ENCODE measurements around the gene SP3. TPM values are rescaled to one million over a fixed set of nuclear protein-coding genes. Genes with fewer than 3 reads are reported as not detected.
"Not testable (repeated sequence)": the region's sequence is repeated elsewhere in the genome, so short reads cannot be mapped to it uniquely, and the experiment has no call there.

Gene SP3
- total RNA-seq, 2 experiments from 2014 or later: 83.8 to 91.4 TPM

GRCh38 chr2:173909846-173910245 is 55.3 kb downstream of the SP3 start:
- Mint-ChIP-seq H3K27ac (no peak overlapping the region), H3K9me3 (ENCODE audit: low read depth) (no peaks in the 10 kb centered on the region), H3K4me1 (peaks cover 8% of the 10 kb centered on the region), H3K27me3 (no peaks in the 10 kb centered on the region), H3K36me3 (ENCODE audit: low read depth) (peaks cover 51% of the 10 kb centered on the region), H3K4me3 (no peak overlapping the region)
- POLR2A ChIA-PET: no interaction called here
- ATAC-seq: no peak
- intact Hi-C loops (cut with DNase I, micrococcal nuclease): no loop called here
- CTCF ChIA-PET: interaction anchor here (0.8 to 1.4 kb wide), 3 partner anchors 10 to 61 kb away, joined by 3 read pairs; no protein-coding TSS in a partner anchor
- DNase-seq: no peak

GRCh38 chr2:173906626-173907025 is 58.5 kb downstream of the SP3 start:
- ChIA-PET CTCF (interaction anchor here (0.6 to 1.5 kb wide), 2 partner anchors 316 to 615 kb away, joined by 3 read pairs; no protein-coding TSS in a partner anchor), POLR2A (no interaction called here)
- Mint-ChIP-seq H3K4me3 (no peak overlapping the region), H3K27ac (no peak overlapping the region), H3K4me1 (peaks cover 3% of the 10 kb centered on the region), H3K36me3 (ENCODE audit: low read depth) (peaks cover 43% of the 10 kb centered on the region), H3K27me3 (no peaks in the 10 kb centered on the region), H3K9me3 (ENCODE audit: low read depth) (no peaks in the 10 kb centered on the region)
- intact Hi-C loops (cut with DNase I, micrococcal nuclease): no loop called here
- no peak for ATAC-seq
- no peak for DNase-seq

GRCh38 chr2:173903601-173904394 is 61.4 kb downstream of the SP3 start:
- ATAC-seq (no peak), DNase-seq (no peak)
- no peak overlapping the region for H3K4me3 Mint-ChIP-seq
- POLR2A ChIA-PET: no interaction called here
- intact Hi-C loops (cut with DNase I, micrococcal nuclease): no loop called here
- peaks cover 27% of the 10 kb centered on the region for H3K36me3 Mint-ChIP-seq (ENCODE audit: low read depth)
- CTCF ChIA-PET: no interaction called here
- no peaks in the 10 kb centered on the region for H3K9me3 Mint-ChIP-seq (ENCODE audit: low read depth)
- no peak overlapping the region for H3K27ac Mint-ChIP-seq
- no peaks in the 10 kb centered on the region for H3K27me3 Mint-ChIP-seq
- H3K4me1 Mint-ChIP-seq: peaks cover 11% of the 10 kb centered on the region

GRCh38 chr2:173898996-173899395 is 66.2 kb downstream of the SP3 start:
- Mint-ChIP-seq H3K9me3 (ENCODE audit: low read depth) (peaks cover 2% of the 10 kb centered on the region), H3K4me1 (peaks cover 24% of the 10 kb centered on the region), H3K4me3 (peak overlapping the region; percentile 24), H3K27me3 (no peaks in the 10 kb centered on the region), H3K36me3 (ENCODE audit: low read depth) (peaks cover 6% of the 10 kb centered on the region), H3K27ac (no peak overlapping the region)
- POLR2A ChIA-PET: no interaction called here
- intact Hi-C loops (cut with DNase I, micrococcal nuclease): loop anchor here (2.0 kb wide), 2 partner anchors 42 to 66 kb away; partner anchors contain the start of gene SP3 (in 1 of the 2)
- DNase-seq (peak; percentile 56), ATAC-seq (peak; percentile 88)
- CTCF ChIA-PET: interaction anchor here (1.2 kb wide), 1 partner anchor 18 kb away, joined by 3 read pairs; no protein-coding TSS in a partner anchor

- Mint-ChIP-seq H3K27ac (peak overlapping the region; percentile 14), H3K9me3 (ENCODE audit: low read depth) (peaks cover 2% of the 10 kb centered on the region), H3K4me3 (no peak overlapping the region), H3K36me3 (ENCODE audit: low read depth) (peaks cover 6% of the 10 kb centered on the region), H3K27me3 (no peaks in the 10 kb centered on the region), H3K4me1 (peaks cover 24% of the 10 kb centered on the region)
- ChIA-PET POLR2A (no interaction called here), CTCF (interaction anchor here (0.6 to 1.2 kb wide), 2 partner anchors 19 to 101 kb away, joined by 3 read pairs; no protein-coding TSS in a partner anchor)
- peak; percentile 18 for DNase-seq
- peak; percentile 21 for ATAC-seq
- intact Hi-C loops (cut with DNase I, micrococcal nuclease): loop anchor here (2.0 kb wide), 2 partner anchors 43 to 67 kb away; partner anchors contain the start of gene SP3 (in 1 of the 2)
These were observed 67.0 kb downstream of the SP3 start for GRCh38 chr2:173898178-173898668.

- H3K4me1 Mint-ChIP-seq: peaks cover 33% of the 10 kb centered on the region
- H3K27me3 Mint-ChIP-seq: peaks cover 2% of the 10 kb centered on the region
- DNase-seq (no peak), ATAC-seq (no peak)
- H3K27ac Mint-ChIP-seq: no peak overlapping the region
- peaks cover 2% of the 10 kb centered on the region for H3K9me3 Mint-ChIP-seq (ENCODE audit: low read depth)
- POLR2A ChIA-PET: no interaction called here
- intact Hi-C loops (cut with DNase I, micrococcal nuclease): no loop called here
- H3K36me3 Mint-ChIP-seq (ENCODE audit: low read depth): peaks cover 6% of the 10 kb centered on the region
- H3K4me3 Mint-ChIP-seq: no peak overlapping the region
- CTCF ChIA-PET: no interaction called here
These were observed 68.4 kb downstream of the SP3 start for GRCh38 chr2:173896755-173897154.

GRCh38 chr2:173892341-173892740 is 72.8 kb downstream of the SP3 start:
- Mint-ChIP-seq H3K9me3 (ENCODE audit: low read depth) (peaks cover 9% of the 10 kb centered on the region), H3K27me3 (peaks cover 6% of the 10 kb centered on the region), H3K4me3 (no peak overlapping the region), H3K27ac (no peak overlapping the region), H3K36me3 (ENCODE audit: low read depth) (peaks cover 4% of the 10 kb centered on the region), H3K4me1 (peaks cover 13% of the 10 kb centered on the region)
- ChIA-PET CTCF (interaction anchor here (2.2 kb wide), 1 partner anchor 8 kb away, joined by 7 read pairs; no protein-coding TSS in a partner anchor), POLR2A (no interaction called here)
- ATAC-seq (peak; percentile 54), DNase-seq (no peak)
- intact Hi-C loops (cut with DNase I, micrococcal nuclease): no loop called here

- peaks cover 9% of the 10 kb centered on the region for H3K9me3 Mint-ChIP-seq (ENCODE audit: low read depth)
- peaks cover 13% of the 10 kb centered on the region for H3K4me1 Mint-ChIP-seq
- DNase-seq (no peak), ATAC-seq (no peak)
- H3K27me3 Mint-ChIP-seq: peaks cover 6% of the 10 kb centered on the region
- ChIA-PET POLR2A (no interaction called here), CTCF (no interaction called here)
- H3K36me3 Mint-ChIP-seq (ENCODE audit: low read depth): peaks cover 4% of the 10 kb centered on the region
- H3K4me3 Mint-ChIP-seq: no peak overlapping the region
- H3K27ac Mint-ChIP-seq: no peak overlapping the region
- intact Hi-C loops (cut with DNase I, micrococcal nuclease): no loop called here
These were observed 73.7 kb downstream of the SP3 start for GRCh38 chr2:173891315-173892037.

GRCh38 chr2:173889464-173889863 is 75.7 kb downstream of the SP3 start:
- H3K4me3 Mint-ChIP-seq; POLR2A ChIA-PET; H3K9me3 Mint-ChIP-seq (ENCODE audit: low read depth); H3K27ac Mint-ChIP-seq; ATAC-seq; DNase-seq; H3K36me3 Mint-ChIP-seq (ENCODE audit: low read depth): not testable (repeated sequence)
- CTCF ChIA-PET: interaction anchor here (0.6 kb wide), 1 partner anchor 739 kb away, joined by 3 read pairs; no protein-coding TSS in a partner anchor
- H3K4me1 Mint-ChIP-seq: peaks cover 11% of the 10 kb centered on the region
- intact Hi-C loops (cut with DNase I, micrococcal nuclease): loop anchor here in 1 of 2 experiments (10.0 kb wide), 1 partner anchor 445 kb away; the partner anchor contains the start of gene SP9
- peaks cover 14% of the 10 kb centered on the region for H3K27me3 Mint-ChIP-seq

GRCh38 chr2:173886613-173887012 is 78.6 kb downstream of the SP3 start:
- H3K27me3 Mint-ChIP-seq: peaks cover 11% of the 10 kb centered on the region

More at GRCh38 chr2:173886613-173887012, 78.6 kb downstream of the SP3 start:
- POLR2A ChIA-PET: interaction anchor here (0.6 kb wide), 1 partner anchor 130 kb away, joined by 5 read pairs; no protein-coding TSS in a partner anchor
- no peak for ATAC-seq
- Mint-ChIP-seq H3K9me3 (ENCODE audit: low read depth) (peaks cover 9% of the 10 kb centered on the region), H3K27ac (no peak overlapping the region), H3K36me3 (ENCODE audit: low read depth) (peaks cover 4% of the 10 kb centered on the region), H3K4me3 (no peak overlapping the region), H3K4me1 (peaks cover 1% of the 10 kb centered on the region)
- DNase-seq: no peak
- CTCF ChIA-PET: interaction anchor here (0.6 kb wide), 1 partner anchor 151 kb away, joined by 4 read pairs; no protein-coding TSS in a partner anchor
- intact Hi-C loops (cut with DNase I, micrococcal nuclease): loop anchor here in 1 of 2 experiments (10.0 kb wide), 1 partner anchor 448 kb away; the partner anchor contains the start of gene SP9
